Activated CD8-positive, alpha-beta T cell treated with anti-CD3 and anti-CD28 coated beads for 36 hours (primary cell): Measurements from ENCODE around the gene ITIH4. TPM values are rescaled to one million over a fixed set of nuclear protein-coding genes. Genes with fewer than 3 reads are reported as not detected.

Source experiments
- ATAC-seq: fragments of 200-7000 bp; cut with Tn5 transposase; one replicate; pipeline ENCODE4 v1.10.0; 2021; ENCODE audit warnings: mild to moderate bottlenecking, moderate library complexity
- CTCF ChIA-PET: fragments of 350-600 bp; sonication (Branson Sonifier 250); formaldehyde crosslinking; loops from one replicate; lab custom pipeline; 2021; ENCODE audit warnings: antibody characterized with exemption; lab: Charles Lee
- POLR2A ChIA-PET: fragments of 350-600 bp; sonication (Branson Sonifier 250); formaldehyde crosslinking; loops from one replicate; lab custom pipeline; 2021; ENCODE audit warnings: antibody characterized with exemption; lab: Charles Lee
- DNase-seq: peaks from one replicate; pipeline ENCODE4 v3.0.0-alpha.2; 2020
- H3K27ac Mint-ChIP-seq: one replicate; pipeline ENCODE4 v1.8.0; 2021; ENCODE audit warnings: mild to moderate bottlenecking, mixed read lengths
- H3K27me3 Mint-ChIP-seq: one replicate; pipeline ENCODE4 v1.8.0; 2021; ENCODE audit warnings: mixed read lengths
- H3K36me3 Mint-ChIP-seq: one replicate; pipeline ENCODE4 v1.8.0; 2021; ENCODE audit warnings: low read depth, mixed read lengths
- H3K4me1 Mint-ChIP-seq: one replicate; pipeline ENCODE4 v1.8.0; 2021; ENCODE audit warnings: low read depth, mixed read lengths
- H3K4me3 Mint-ChIP-seq: one replicate; pipeline ENCODE4 v1.8.0; 2021; ENCODE audit warnings: mild to moderate bottlenecking, moderate library complexity, mixed read lengths
- H3K9me3 Mint-ChIP-seq: one replicate; pipeline ENCODE4 v1.8.0; 2021; ENCODE audit warnings: mixed read lengths
- CTCF ChIP-seq: fragments of 200-600 bp; IDR thresholded peaks from one replicate; pipeline ENCODE4 v1.8.0; 2022; ENCODE audit warnings: antibody characterized with exemption, mild to moderate bottlenecking
- intact Hi-C: fragments of 100-400 bp; cut with micrococcal nuclease; formaldehyde crosslinking; loops from one replicate; pipeline ENCODE4 v1.10.0; 2022
- total RNA-seq, 2 experiments: library from RNA; stranded (reverse); gene quantifications; one replicate each; pipeline ENCODE4 v1.2.3, GENCODE V29; 2021

Gene ITIH4
- 1 to 10 TPM; 3.9 to 5.5 TPM for total RNA-seq

- no peaks in the 10 kb centered on the region for H3K36me3 Mint-ChIP-seq
- ChIA-PET CTCF (interaction anchor here (1.5 kb wide), 1 partner anchor 9 kb away, joined by 5 read pairs; no protein-coding TSS in a partner anchor), POLR2A (no interaction called here)
- H3K9me3 Mint-ChIP-seq = no peaks in the 10 kb centered on the region
- DNase-seq (no peak), ATAC-seq (no peak)
- H3K27me3 Mint-ChIP-seq = no peaks in the 10 kb centered on the region
- TF ChIP-seq CTCF = no peak
- peaks cover 5% of the 10 kb centered on the region for H3K4me1 Mint-ChIP-seq
- H3K4me3 Mint-ChIP-seq = no peak within 1 kb of the TSS
- no peak within 1 kb of the TSS for H3K27ac Mint-ChIP-seq
- intact Hi-C loops = no loop called here
Observed at GRCh38 chr3:52830535-52831258, at the start of gene ITIH4. TSS of gene ITIH4 (minus strand) at chr3:52830672. CDS start at chr3:52830642, 30 bp downstream.

GRCh38 chr3:52880047-52880446 lies 49.6 kb upstream of the ITIH4 start:
- CTCF ChIA-PET = interaction anchor here (2.0 to 2.1 kb wide), 2 partner anchors 13 to 21 kb away, joined by 7 to 10 read pairs; no protein-coding TSS in a partner anchor
- H3K4me1 Mint-ChIP-seq = peaks cover 23% of the 10 kb centered on the region
- no peak for ATAC-seq

GRCh38 chr3:52879581-52879980 lies 49.1 kb upstream of the ITIH4 start:
- POLR2A ChIA-PET = interaction anchor here (1.1 kb wide), 1 partner anchor 13 kb away, joined by 3 read pairs; no protein-coding TSS in a partner anchor
- H3K9me3 Mint-ChIP-seq = no peaks in the 10 kb centered on the region
- CTCF ChIA-PET = interaction anchor here (1.2 to 2.1 kb wide), 4 partner anchors 10 to 59 kb away, joined by 3 to 10 read pairs (median 5); no protein-coding TSS in a partner anchor
- no peak for ATAC-seq
- TF ChIP-seq CTCF = no peak
- H3K4me3 Mint-ChIP-seq = no peak overlapping the region
- H3K27me3 Mint-ChIP-seq = no peaks in the 10 kb centered on the region
- intact Hi-C loops = no loop called here
- H3K4me1 Mint-ChIP-seq = peaks cover 26% of the 10 kb centered on the region
- DNase-seq = no peak
- no peak overlapping the region for H3K27ac Mint-ChIP-seq
- H3K36me3 Mint-ChIP-seq = peaks cover 5% of the 10 kb centered on the region

More at GRCh38 chr3:52880047-52880446, 49.6 kb upstream of the ITIH4 start:
- no peak overlapping the region for H3K4me3 Mint-ChIP-seq
- POLR2A ChIA-PET = no interaction called here
- TF ChIP-seq CTCF = no peak
- H3K9me3 Mint-ChIP-seq = no peaks in the 10 kb centered on the region
- no peaks in the 10 kb centered on the region for H3K27me3 Mint-ChIP-seq
- H3K27ac Mint-ChIP-seq = no peak overlapping the region
- intact Hi-C loops = no loop called here
- no peak for DNase-seq
- H3K36me3 Mint-ChIP-seq = peaks cover 9% of the 10 kb centered on the region

GRCh38 chr3:52879090-52879489 lies 48.6 kb upstream of the ITIH4 start:
- ATAC-seq (no peak), DNase-seq (no peak)
- Mint-ChIP-seq H3K36me3 (peaks cover 2% of the 10 kb centered on the region), H3K4me3 (no peak overlapping the region), H3K9me3 (no peaks in the 10 kb centered on the region), H3K4me1 (peaks cover 31% of the 10 kb centered on the region), H3K27ac (no peak overlapping the region), H3K27me3 (no peaks in the 10 kb centered on the region)
- TF ChIP-seq CTCF = no peak
- ChIA-PET POLR2A (interaction anchor here (1.1 kb wide), 1 partner anchor 14 kb away, joined by 3 read pairs; no protein-coding TSS in a partner anchor), CTCF (interaction anchor here (1.2 to 2.1 kb wide), 4 partner anchors 10 to 58 kb away, joined by 3 to 10 read pairs (median 5); no protein-coding TSS in a partner anchor)
- intact Hi-C loops = no loop called here

- POLR2A ChIA-PET = no interaction called here
- Mint-ChIP-seq H3K4me1 (peaks cover 41% of the 10 kb centered on the region), H3K27me3 (no peaks in the 10 kb centered on the region), H3K36me3 (peaks cover 2% of the 10 kb centered on the region), H3K9me3 (no peaks in the 10 kb centered on the region), H3K4me3 (no peak overlapping the region), H3K27ac (no peak overlapping the region)
- no peak for DNase-seq
- ATAC-seq = no peak
- CTCF ChIA-PET = no interaction called here
- intact Hi-C loops = no loop called here
- no peak for TF ChIP-seq CTCF
Observed at GRCh38 chr3:52877085-52877484, 46.6 kb upstream of the ITIH4 start.
